Effector memory CD4-positive, alpha-beta T cell (primary cell): ENCODE data around the gene FFAR4.

Source experiments
- DNase-seq, 3 donors: peaks; one replicate each; pipeline ENCODE4 v3.0.0-alpha.2; 2020
- H3K27ac ChIP-seq: 2 replicates; pipeline ENCODE4 v1.7.0; 2013; ENCODE audit warnings: mild to moderate bottlenecking, low read length, moderate library complexity; ENCODE audit not compliant: insufficient read depth, poor library complexity, severe bottlenecking
- H3K27me3 ChIP-seq: replicated peaks from 2 replicates; pipeline ENCODE4 v1.7.0; 2013; ENCODE audit warnings: mild to moderate bottlenecking, low read length; ENCODE audit not compliant: insufficient read depth, control insufficient read depth, poor library complexity, severe bottlenecking
- H3K36me3 ChIP-seq: 2 replicates; pipeline ENCODE4 v1.7.0; 2013; ENCODE audit warnings: mild to moderate bottlenecking, low read length, moderate library complexity; ENCODE audit not compliant: control insufficient read depth, insufficient read depth
- H3K4me1 ChIP-seq: 2 replicates; pipeline ENCODE4 v1.7.0; 2013; ENCODE audit warnings: low read length, mild to moderate bottlenecking; ENCODE audit not compliant: control insufficient read depth, insufficient read depth, poor library complexity, severe bottlenecking
- H3K4me3 ChIP-seq: 2 replicates; pipeline ENCODE4 v1.7.0; 2013; ENCODE audit warnings: low read length, low read depth, mild to moderate bottlenecking; ENCODE audit not compliant: insufficient read depth, poor library complexity, severe bottlenecking
- H3K9me3 ChIP-seq: 2 replicates; pipeline ENCODE4 v1.7.0; 2013; ENCODE audit warnings: mild to moderate bottlenecking, low read length, moderate library complexity; ENCODE audit not compliant: control insufficient read depth

Gene FFAR4

GRCh38 chr10:93570383-93570782, 3.9 kb downstream of the FFAR4 start:
- no peak overlapping the region for H3K27ac ChIP-seq
- no peak overlapping the region for H3K4me3 ChIP-seq
- H3K27me3 ChIP-seq: no peaks in the 10 kb centered on the region
- H3K9me3 ChIP-seq: no peaks in the 10 kb centered on the region
- H3K36me3 ChIP-seq: no peaks in the 10 kb centered on the region
- DNase-seq: no peak
- H3K4me1 ChIP-seq: no peaks in the 10 kb centered on the region

- Histone ChIP-seq H3K4me1 (no peaks in the 10 kb centered on the region), H3K9me3 (no peaks in the 10 kb centered on the region), H3K27me3 (no peaks in the 10 kb centered on the region), H3K4me3 (no peak overlapping the region), H3K36me3 (no peaks in the 10 kb centered on the region), H3K27ac (no peak overlapping the region)
- DNase-seq: no peak
Observed at GRCh38 chr10:93572606-93573005, 6.1 kb downstream of the FFAR4 start.

DNA sequence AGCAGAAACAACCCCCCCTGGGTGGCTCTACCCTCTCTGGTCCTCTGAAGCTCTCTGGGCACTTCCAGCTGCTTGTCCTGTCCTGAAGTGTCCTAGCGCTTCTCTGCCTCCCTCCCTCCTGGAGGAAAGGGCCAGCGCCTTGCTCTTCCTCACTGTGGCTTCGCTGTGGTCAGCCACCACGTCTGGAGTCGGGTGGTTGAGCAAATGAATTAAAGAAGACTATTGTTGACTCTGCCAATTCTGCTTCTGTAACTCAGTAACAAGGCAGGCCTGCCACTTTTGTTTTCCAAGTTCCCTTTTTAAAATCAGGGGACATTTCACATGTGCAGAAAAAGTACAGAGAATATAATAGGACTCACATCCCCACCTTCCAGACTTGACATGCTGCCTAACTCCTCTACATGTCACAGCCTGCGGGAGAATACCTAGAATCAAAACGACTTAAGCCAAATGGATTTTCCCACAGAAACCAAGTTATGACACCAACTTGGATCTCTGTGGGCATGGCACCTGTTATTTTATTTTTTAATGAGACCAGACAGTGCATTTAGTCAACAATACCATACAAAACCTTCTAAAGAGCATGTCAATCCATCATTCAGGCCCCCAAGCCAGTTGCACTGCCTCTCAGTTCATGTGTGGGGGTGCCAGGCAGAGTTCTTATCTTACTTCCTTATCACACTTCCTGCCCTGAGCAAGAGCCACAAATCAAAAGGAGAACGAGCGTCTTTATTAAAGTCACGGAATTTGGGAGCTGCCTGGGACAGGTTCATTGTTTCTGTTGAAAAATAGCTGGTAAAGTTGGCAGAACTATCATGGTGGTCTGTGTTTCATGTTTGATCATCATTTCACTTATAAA, 6.8 kb downstream of the FFAR4 start:
- no peak for DNase-seq
- Histone ChIP-seq H3K4me1 (no peaks in the 10 kb centered on the region), H3K36me3 (no peaks in the 10 kb centered on the region), H3K27ac (no peak overlapping the region), H3K9me3 (no peaks in the 10 kb centered on the region), H3K4me3 (no peak overlapping the region), H3K27me3 (no peaks in the 10 kb centered on the region)

- DNase-seq: no peak
- Histone ChIP-seq H3K36me3 (no peaks in the 10 kb centered on the region), H3K4me3 (no peak overlapping the region), H3K27ac (no peak overlapping the region), H3K27me3 (no peaks in the 10 kb centered on the region), H3K4me1 (no peaks in the 10 kb centered on the region), H3K9me3 (no peaks in the 10 kb centered on the region)
Observed at GRCh38 chr10:93573924-93574323, 7.5 kb downstream of the FFAR4 start.

- Histone ChIP-seq H3K4me3 (no peak overlapping the region), H3K27me3 (no peaks in the 10 kb centered on the region), H3K36me3 (no peaks in the 10 kb centered on the region), H3K9me3 (no peaks in the 10 kb centered on the region), H3K4me1 (no peaks in the 10 kb centered on the region), H3K27ac (no peak overlapping the region)
- DNase-seq: no peak
Observed at GRCh38 chr10:93576888-93577287, 10.4 kb downstream of the FFAR4 start.

- no peaks in the 10 kb centered on the region for H3K4me1 ChIP-seq
- DNase-seq: no peak
- H3K27ac ChIP-seq: no peak overlapping the region
- H3K27me3 ChIP-seq: no peaks in the 10 kb centered on the region
- H3K36me3 ChIP-seq: no peaks in the 10 kb centered on the region
- no peak overlapping the region for H3K4me3 ChIP-seq
- no peaks in the 10 kb centered on the region for H3K9me3 ChIP-seq
Observed at GRCh38 chr10:93577565-93577964, 11.1 kb downstream of the FFAR4 start.

DNA sequence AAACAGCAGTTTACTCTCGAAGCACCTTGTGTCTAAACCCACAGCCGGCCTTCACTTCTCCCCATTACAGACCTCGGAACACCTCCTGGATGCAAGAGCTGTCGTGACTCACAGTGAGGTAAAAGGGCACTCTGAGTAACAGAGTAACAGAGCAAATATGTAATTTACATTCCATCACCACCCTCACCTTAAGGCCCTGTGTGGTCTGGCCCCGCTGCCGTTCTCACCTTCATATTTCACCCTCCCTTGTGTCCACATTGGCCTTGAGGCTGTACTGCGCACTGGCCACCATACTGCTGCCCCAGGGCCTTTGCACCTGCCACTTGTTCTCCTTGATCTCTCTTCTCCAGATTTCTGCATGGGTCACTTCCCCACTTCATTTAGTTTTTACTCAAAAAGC, 12.6 kb downstream of the FFAR4 start:
- no peak for DNase-seq
- Histone ChIP-seq H3K27ac (no peak overlapping the region), H3K36me3 (no peaks in the 10 kb centered on the region), H3K4me3 (no peak overlapping the region), H3K27me3 (no peaks in the 10 kb centered on the region), H3K4me1 (no peaks in the 10 kb centered on the region), H3K9me3 (no peaks in the 10 kb centered on the region)

GRCh38 chr10:93579985-93580711, 13.7 kb downstream of the FFAR4 start:
- Histone ChIP-seq H3K27me3 (no peaks in the 10 kb centered on the region), H3K4me1 (no peaks in the 10 kb centered on the region), H3K27ac (no peak overlapping the region), H3K36me3 (no peaks in the 10 kb centered on the region), H3K9me3 (no peaks in the 10 kb centered on the region), H3K4me3 (no peak overlapping the region)
- no peak for DNase-seq

DNA sequence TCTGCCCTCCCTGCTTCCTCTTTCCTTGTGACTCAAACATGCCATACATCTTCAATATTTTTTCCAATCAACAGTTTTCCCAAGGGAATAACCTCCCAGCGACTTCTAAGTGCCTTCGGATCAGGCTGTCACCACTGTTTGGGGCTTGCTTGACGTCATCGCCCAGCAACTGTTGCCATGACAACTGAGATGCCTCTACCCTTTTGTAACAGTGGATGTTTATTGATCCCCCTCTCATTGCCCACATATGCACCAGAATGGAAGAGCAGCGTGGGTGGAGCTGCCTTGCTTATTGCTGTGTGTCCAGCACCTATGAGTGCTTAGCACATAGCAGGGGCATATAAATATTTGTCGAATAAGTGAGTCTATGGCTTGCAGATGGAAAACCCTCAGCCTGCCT, 14.4 kb downstream of the FFAR4 start:
- H3K36me3 ChIP-seq: no peaks in the 10 kb centered on the region

DNA sequence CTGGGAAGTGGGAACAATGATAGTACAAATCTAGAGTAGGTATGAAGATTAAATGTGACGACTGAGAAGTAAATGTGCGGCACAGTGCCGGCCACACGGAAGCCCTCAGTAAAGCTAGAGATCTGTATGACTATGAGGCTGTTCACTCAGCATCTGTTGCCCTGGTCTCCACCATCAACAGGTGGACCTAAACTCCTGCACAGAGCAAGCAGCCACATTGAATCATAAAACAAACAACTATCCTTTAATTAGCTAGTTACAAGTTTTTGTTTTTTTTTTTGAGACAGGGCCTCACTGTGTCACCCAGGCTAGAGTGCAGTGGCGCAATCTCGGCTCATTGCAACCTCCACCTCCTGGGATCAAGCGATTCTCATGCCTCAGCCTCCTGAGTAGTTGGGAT, 18.0 kb downstream of the FFAR4 start:
- Histone ChIP-seq H3K36me3 (no peaks in the 10 kb centered on the region), H3K4me1 (no peaks in the 10 kb centered on the region), H3K27me3 (no peaks in the 10 kb centered on the region), H3K9me3 (no peaks in the 10 kb centered on the region), H3K27ac (no peak overlapping the region), H3K4me3 (no peak overlapping the region)
- no peak for DNase-seq

More for the DNA sequence above, 14.4 kb downstream of the FFAR4 start:
- Histone ChIP-seq H3K4me3 (no peak overlapping the region), H3K9me3 (no peaks in the 10 kb centered on the region), H3K4me1 (no peaks in the 10 kb centered on the region), H3K27ac (no peak overlapping the region), H3K27me3 (no peaks in the 10 kb centered on the region)
- no peak for DNase-seq
